ENCODE data around the gene CCDC68. TPM values are rescaled to one million over a fixed set of nuclear protein-coding genes. Genes with fewer than 3 reads are reported as not detected.

CCDC68 gene
- polyA plus RNA-seq, 2 donors: 0.86 to 1.4 TPM

GRCh38 chr18:54962919-54963645, 3.8 kb upstream of the CCDC68 start:
- H3K4me1 ChIP-seq (ENCODE audit: control insufficient read depth in 2 of 2, insufficient read depth in 2 of 2, low read length in 1 of 2): no peaks in the 10 kb centered on the region
- H3K27me3 ChIP-seq (ENCODE audit: control insufficient read depth in 1 of 2, insufficient read depth in 2 of 2, low read length in 2 of 2): no peaks in the 10 kb centered on the region
- no peak overlapping the region for H3K4me3 ChIP-seq (ENCODE audit: low read depth in 1 of 2, low read length in 2 of 2)
- H3K9me3 ChIP-seq (ENCODE audit: control insufficient read depth in 2 of 2, insufficient read depth in 1 of 2, low read depth in 1 of 2, low read length in 1 of 2): no peaks in the 10 kb centered on the region
- H3K27ac ChIP-seq (ENCODE audit: low read depth in 2 of 2, low read length in 1 of 2): no peak overlapping the region
- no peaks in the 10 kb centered on the region for H3K36me3 ChIP-seq (ENCODE audit: control insufficient read depth in 2 of 2, insufficient read depth in 2 of 2, low read length in 1 of 2)
- WGBS, 2 donors: 85 to 92% methylated on average over 9 of the region's 9 CpGs

- WGBS, 2 donors: 92 to 93% methylated on average over 4 of the region's 4 CpGs
- Histone ChIP-seq H3K27ac (ENCODE audit: low read depth in 2 of 2, low read length in 1 of 2) (no peak overlapping the region), H3K4me3 (ENCODE audit: low read depth in 1 of 2, low read length in 2 of 2) (no peak overlapping the region), H3K4me1 (ENCODE audit: control insufficient read depth in 2 of 2, insufficient read depth in 2 of 2, low read length in 1 of 2) (no peaks in the 10 kb centered on the region), H3K27me3 (ENCODE audit: control insufficient read depth in 1 of 2, insufficient read depth in 2 of 2, low read length in 2 of 2) (no peaks in the 10 kb centered on the region), H3K36me3 (ENCODE audit: control insufficient read depth in 2 of 2, insufficient read depth in 2 of 2, low read length in 1 of 2) (no peaks in the 10 kb centered on the region), H3K9me3 (ENCODE audit: control insufficient read depth in 2 of 2, insufficient read depth in 1 of 2, low read depth in 1 of 2, low read length in 1 of 2) (no peaks in the 10 kb centered on the region)
Observed at GRCh38 chr18:54961868-54962267, 2.6 kb upstream of the CCDC68 start.

- no peaks in the 10 kb centered on the region for H3K27me3 ChIP-seq (ENCODE audit: control insufficient read depth in 1 of 2, insufficient read depth in 2 of 2, low read length in 2 of 2)
- WGBS, 2 donors: 38 to 45% methylated on average over 2 of the region's 2 CpGs
- H3K36me3 ChIP-seq (ENCODE audit: control insufficient read depth in 2 of 2, insufficient read depth in 2 of 2, low read length in 1 of 2): no peaks in the 10 kb centered on the region
- no peaks in the 10 kb centered on the region for H3K9me3 ChIP-seq (ENCODE audit: control insufficient read depth in 2 of 2, insufficient read depth in 1 of 2, low read depth in 1 of 2, low read length in 1 of 2)
- H3K27ac ChIP-seq (ENCODE audit: low read depth in 2 of 2, low read length in 1 of 2): no peak overlapping the region
- no peak overlapping the region for H3K4me3 ChIP-seq (ENCODE audit: low read depth in 1 of 2, low read length in 2 of 2)
- no peaks in the 10 kb centered on the region for H3K4me1 ChIP-seq (ENCODE audit: control insufficient read depth in 2 of 2, insufficient read depth in 2 of 2, low read length in 1 of 2)
Observed at GRCh38 chr18:54961016-54961423, 1.8 kb upstream of the CCDC68 start.

GRCh38 chr18:54960197-54960596, 936 bp upstream of the CCDC68 start:
- H3K27me3 ChIP-seq (ENCODE audit: control insufficient read depth in 1 of 2, insufficient read depth in 2 of 2, low read length in 2 of 2): no peaks in the 10 kb centered on the region
- 60 to 74% methylated on average over 3 of the region's 3 CpGs for WGBS, 2 donors
- no peak overlapping the region for H3K27ac ChIP-seq (ENCODE audit: low read depth in 2 of 2, low read length in 1 of 2)
- H3K4me1 ChIP-seq (ENCODE audit: control insufficient read depth in 2 of 2, insufficient read depth in 2 of 2, low read length in 1 of 2): no peaks in the 10 kb centered on the region
- no peak overlapping the region for H3K4me3 ChIP-seq (ENCODE audit: low read depth in 1 of 2, low read length in 2 of 2)
- no peaks in the 10 kb centered on the region for H3K36me3 ChIP-seq (ENCODE audit: control insufficient read depth in 2 of 2, insufficient read depth in 2 of 2, low read length in 1 of 2)
- no peaks in the 10 kb centered on the region for H3K9me3 ChIP-seq (ENCODE audit: control insufficient read depth in 2 of 2, insufficient read depth in 1 of 2, low read depth in 1 of 2, low read length in 1 of 2)

- no peaks in the 10 kb centered on the region for H3K36me3 ChIP-seq (ENCODE audit: control insufficient read depth in 2 of 2, insufficient read depth in 2 of 2, low read length in 1 of 2)
- H3K27me3 ChIP-seq (ENCODE audit: control insufficient read depth in 1 of 2, insufficient read depth in 2 of 2, low read length in 2 of 2): no peaks in the 10 kb centered on the region
- WGBS, 2 donors: 50 to 52% methylated on average over 5 of the region's 5 CpGs
- no peaks in the 10 kb centered on the region for H3K4me1 ChIP-seq (ENCODE audit: control insufficient read depth in 2 of 2, insufficient read depth in 2 of 2, low read length in 1 of 2)
- H3K27ac ChIP-seq (ENCODE audit: low read depth in 2 of 2, low read length in 1 of 2): no peak overlapping the region
- no peak overlapping the region for H3K4me3 ChIP-seq (ENCODE audit: low read depth in 1 of 2, low read length in 2 of 2)
- no peaks in the 10 kb centered on the region for H3K9me3 ChIP-seq (ENCODE audit: control insufficient read depth in 2 of 2, insufficient read depth in 1 of 2, low read depth in 1 of 2, low read length in 1 of 2)
Observed at GRCh38 chr18:54957996-54958395, 1.3 kb downstream of the CCDC68 start.

GRCh38 chr18:54957296-54957832, 1.9 kb downstream of the CCDC68 start:
- Histone ChIP-seq H3K27ac (ENCODE audit: low read depth in 2 of 2, low read length in 1 of 2) (no peak overlapping the region), H3K9me3 (ENCODE audit: control insufficient read depth in 2 of 2, insufficient read depth in 1 of 2, low read depth in 1 of 2, low read length in 1 of 2) (no peaks in the 10 kb centered on the region), H3K27me3 (ENCODE audit: control insufficient read depth in 1 of 2, insufficient read depth in 2 of 2, low read length in 2 of 2) (no peaks in the 10 kb centered on the region), H3K4me3 (ENCODE audit: low read depth in 1 of 2, low read length in 2 of 2) (no peak overlapping the region), H3K4me1 (ENCODE audit: control insufficient read depth in 2 of 2, insufficient read depth in 2 of 2, low read length in 1 of 2) (no peaks in the 10 kb centered on the region), H3K36me3 (ENCODE audit: control insufficient read depth in 2 of 2, insufficient read depth in 2 of 2, low read length in 1 of 2) (no peaks in the 10 kb centered on the region)
- WGBS, 2 donors: 44 to 55% methylated on average over 2 of the region's 2 CpGs

- H3K4me1 ChIP-seq (ENCODE audit: control insufficient read depth in 2 of 2, insufficient read depth in 2 of 2, low read length in 1 of 2): no peaks in the 10 kb centered on the region
- no peaks in the 10 kb centered on the region for H3K9me3 ChIP-seq (ENCODE audit: control insufficient read depth in 2 of 2, insufficient read depth in 1 of 2, low read depth in 1 of 2, low read length in 1 of 2)
- H3K4me3 ChIP-seq (ENCODE audit: low read depth in 1 of 2, low read length in 2 of 2): no peak overlapping the region
- H3K27ac ChIP-seq (ENCODE audit: low read depth in 2 of 2, low read length in 1 of 2): no peak overlapping the region
- no peaks in the 10 kb centered on the region for H3K27me3 ChIP-seq (ENCODE audit: control insufficient read depth in 1 of 2, insufficient read depth in 2 of 2, low read length in 2 of 2)
- WGBS, 2 donors: 89 to 90% methylated on average over 3 of the region's 3 CpGs
- no peaks in the 10 kb centered on the region for H3K36me3 ChIP-seq (ENCODE audit: control insufficient read depth in 2 of 2, insufficient read depth in 2 of 2, low read length in 1 of 2)
Observed at GRCh38 chr18:54956506-54956905, 2.8 kb downstream of the CCDC68 start.

- no peak overlapping the region for H3K27ac ChIP-seq (ENCODE audit: low read depth in 2 of 2, low read length in 1 of 2)
- no peaks in the 10 kb centered on the region for H3K4me1 ChIP-seq (ENCODE audit: control insufficient read depth in 2 of 2, insufficient read depth in 2 of 2, low read length in 1 of 2)
- H3K9me3 ChIP-seq (ENCODE audit: control insufficient read depth in 2 of 2, insufficient read depth in 1 of 2, low read depth in 1 of 2, low read length in 1 of 2): no peaks in the 10 kb centered on the region
- no peak overlapping the region for H3K4me3 ChIP-seq (ENCODE audit: low read depth in 1 of 2, low read length in 2 of 2)
- no peaks in the 10 kb centered on the region for H3K36me3 ChIP-seq (ENCODE audit: control insufficient read depth in 2 of 2, insufficient read depth in 2 of 2, low read length in 1 of 2)
- no peaks in the 10 kb centered on the region for H3K27me3 ChIP-seq (ENCODE audit: control insufficient read depth in 1 of 2, insufficient read depth in 2 of 2, low read length in 2 of 2)
Observed at GRCh38 chr18:54952026-54952425, 7.2 kb downstream of the CCDC68 start.

- no peaks in the 10 kb centered on the region for H3K27me3 ChIP-seq (ENCODE audit: control insufficient read depth in 1 of 2, insufficient read depth in 2 of 2, low read length in 2 of 2)
- H3K4me1 ChIP-seq (ENCODE audit: control insufficient read depth in 2 of 2, insufficient read depth in 2 of 2, low read length in 1 of 2): no peaks in the 10 kb centered on the region
- H3K9me3 ChIP-seq (ENCODE audit: control insufficient read depth in 2 of 2, insufficient read depth in 1 of 2, low read depth in 1 of 2, low read length in 1 of 2): no peaks in the 10 kb centered on the region
- no peaks in the 10 kb centered on the region for H3K36me3 ChIP-seq (ENCODE audit: control insufficient read depth in 2 of 2, insufficient read depth in 2 of 2, low read length in 1 of 2)
- 67 to 87% methylated on average over 7 of the region's 7 CpGs for WGBS, 2 donors
- no peak overlapping the region for H3K4me3 ChIP-seq (ENCODE audit: low read depth in 1 of 2, low read length in 2 of 2)
- no peak overlapping the region for H3K27ac ChIP-seq (ENCODE audit: low read depth in 2 of 2, low read length in 1 of 2)
Observed at GRCh38 chr18:54950221-54950620, 9.0 kb downstream of the CCDC68 start.

GRCh38 chr18:54949588-54949987, 9.7 kb downstream of the CCDC68 start:
- no peaks in the 10 kb centered on the region for H3K36me3 ChIP-seq (ENCODE audit: control insufficient read depth in 2 of 2, insufficient read depth in 2 of 2, low read length in 1 of 2)
- H3K4me3 ChIP-seq (ENCODE audit: low read depth in 1 of 2, low read length in 2 of 2): no peak overlapping the region
- no peaks in the 10 kb centered on the region for H3K4me1 ChIP-seq (ENCODE audit: control insufficient read depth in 2 of 2, insufficient read depth in 2 of 2, low read length in 1 of 2)
- H3K9me3 ChIP-seq (ENCODE audit: control insufficient read depth in 2 of 2, insufficient read depth in 1 of 2, low read depth in 1 of 2, low read length in 1 of 2): no peaks in the 10 kb centered on the region
- no peak overlapping the region for H3K27ac ChIP-seq (ENCODE audit: low read depth in 2 of 2, low read length in 1 of 2)
- 86 to 88% methylated on average over 3 of the region's 3 CpGs for WGBS, 2 donors
- H3K27me3 ChIP-seq (ENCODE audit: control insufficient read depth in 1 of 2, insufficient read depth in 2 of 2, low read length in 2 of 2): no peaks in the 10 kb centered on the region

All from esophagus (tissue), 2 donors.